Jurkat, Clone E6-1 (cell line): ENCODE measurements around the gene RNF215.
"Not testable (repeated sequence)": the region's sequence is repeated elsewhere in the genome, so short reads cannot be mapped to it uniquely, and the experiment has no call there.

Experiments
- DNase-seq: peaks from one replicate; pipeline ENCODE4 v3.0.0-alpha.2; 2011; ENCODE audit warnings: low read depth, low spot score
- H3K4me3 ChIP-seq: 2 replicates; pipeline ENCODE4 v1.5.1; 2011; ENCODE audit warnings: mild to moderate bottlenecking, low read length, control low read depth, moderate library complexity

Gene RNF215

DNA sequence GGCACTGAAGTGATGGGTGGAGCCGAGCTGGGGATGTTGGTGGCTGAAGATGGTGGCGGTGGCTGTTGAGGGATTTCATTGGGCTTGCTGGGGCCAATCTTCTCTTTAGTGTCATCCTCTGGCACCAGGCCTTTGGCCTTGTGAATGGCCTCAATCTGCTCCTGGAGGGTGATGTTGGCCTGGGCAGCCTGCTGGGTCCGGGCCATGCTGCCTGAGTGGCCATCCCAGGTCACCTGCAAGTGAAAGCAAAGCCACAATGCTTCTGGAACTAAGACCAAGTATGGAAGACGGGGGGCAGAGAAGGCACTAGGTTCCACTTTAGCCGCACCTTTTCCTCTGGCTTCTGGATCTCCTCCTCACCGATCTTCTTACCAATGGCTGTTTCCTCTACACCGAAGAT, 48.4 kb downstream of the RNF215 start:
- no peak overlapping the region for H3K4me3 ChIP-seq
- DNase-seq: no peak

DNA sequence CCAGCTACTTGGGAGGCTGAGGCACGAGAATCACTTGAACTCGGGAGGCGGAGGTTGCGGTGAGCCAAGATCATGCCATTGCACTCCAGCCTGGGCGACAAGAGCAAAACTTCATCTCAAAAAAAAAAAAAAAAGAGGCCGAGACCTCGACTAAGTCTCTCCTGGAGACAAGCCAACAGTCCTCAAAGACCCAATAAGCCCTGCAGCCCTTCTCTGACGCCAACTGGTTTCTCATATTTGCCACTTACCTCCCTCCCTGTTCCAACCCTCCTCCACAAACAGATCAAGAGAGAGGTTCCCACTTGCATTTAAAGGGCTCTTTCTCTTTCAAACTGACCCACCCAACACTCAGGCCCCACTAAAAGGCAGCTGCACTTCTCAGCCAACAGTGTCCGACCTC, 48.9 kb downstream of the RNF215 start:
- not testable (repeated sequence) for DNase-seq, H3K4me3 ChIP-seq

DNA sequence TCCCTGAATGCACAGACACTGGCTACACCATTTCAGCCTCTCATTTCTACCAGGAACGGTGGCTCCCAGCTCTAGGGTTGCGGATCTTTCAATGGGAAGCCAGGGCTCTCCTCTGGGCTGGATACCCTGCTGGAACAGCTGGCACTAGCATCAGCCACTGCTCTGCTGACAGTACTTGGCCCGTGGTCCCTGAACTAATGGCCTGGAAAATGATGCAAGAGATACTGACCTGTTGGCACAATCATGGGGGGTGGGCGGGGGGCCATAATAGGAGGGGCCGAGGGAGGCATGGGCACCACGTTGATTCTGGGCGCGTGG, 49.8 kb downstream of the RNF215 start:
- H3K4me3 ChIP-seq: no peak overlapping the region
- no peak for DNase-seq

DNA sequence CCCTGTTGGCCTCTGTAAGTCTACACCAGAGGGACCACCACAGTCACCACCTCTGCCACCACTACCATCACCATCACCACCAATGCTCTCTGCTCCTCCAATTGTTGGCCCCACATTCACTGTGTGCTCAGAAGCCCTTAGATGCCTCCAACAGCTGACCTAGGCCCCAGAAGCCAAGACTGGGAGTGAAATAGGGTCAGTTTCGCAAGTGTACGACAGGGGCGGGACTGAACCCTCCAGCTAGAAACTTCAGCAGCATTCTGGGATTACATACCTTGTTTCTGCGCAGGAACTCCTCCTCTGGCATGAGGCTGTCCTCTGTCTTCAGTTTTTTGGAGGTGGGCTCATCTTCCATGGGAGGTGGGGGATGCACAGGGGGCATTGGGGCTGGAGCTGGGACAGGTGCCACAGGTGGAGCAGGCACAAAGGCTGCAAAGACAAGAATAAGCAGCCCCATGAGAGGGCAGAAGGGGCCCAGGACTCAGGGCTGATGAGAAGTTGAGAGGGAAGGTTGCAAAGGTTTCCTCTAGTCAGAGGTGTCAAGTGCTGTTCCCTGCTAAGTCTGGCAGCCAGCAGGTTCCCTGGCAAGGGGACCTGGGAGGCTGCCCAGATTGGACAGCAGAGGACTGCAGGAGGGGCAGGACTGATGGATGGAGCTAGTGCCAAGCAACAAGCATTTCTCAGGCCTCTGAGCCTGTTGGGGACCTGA, 50.3 kb downstream of the RNF215 start:
- no peak for DNase-seq
- no peak overlapping the region for H3K4me3 ChIP-seq

DNA sequence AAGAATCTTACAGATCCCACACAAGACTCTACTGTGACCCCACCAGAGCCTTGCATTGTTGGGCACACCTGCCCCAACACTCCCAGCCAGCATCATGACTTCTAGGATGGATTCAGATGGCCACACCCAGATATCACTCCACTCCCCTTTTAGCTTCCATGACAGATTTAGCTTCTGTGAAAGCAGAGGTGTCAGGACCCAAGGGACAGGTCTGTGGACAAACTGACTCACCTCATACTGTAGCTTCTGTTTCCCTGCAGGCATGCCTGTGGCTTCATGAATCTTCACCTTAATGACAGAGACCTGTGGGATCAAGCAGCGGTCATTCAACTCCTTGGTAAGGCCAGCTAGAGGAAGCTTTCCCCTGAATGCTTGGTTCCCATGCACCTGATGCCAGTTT, 52.0 kb downstream of the RNF215 start:
- H3K4me3 ChIP-seq: no peak overlapping the region
- no peak for DNase-seq

DNA sequence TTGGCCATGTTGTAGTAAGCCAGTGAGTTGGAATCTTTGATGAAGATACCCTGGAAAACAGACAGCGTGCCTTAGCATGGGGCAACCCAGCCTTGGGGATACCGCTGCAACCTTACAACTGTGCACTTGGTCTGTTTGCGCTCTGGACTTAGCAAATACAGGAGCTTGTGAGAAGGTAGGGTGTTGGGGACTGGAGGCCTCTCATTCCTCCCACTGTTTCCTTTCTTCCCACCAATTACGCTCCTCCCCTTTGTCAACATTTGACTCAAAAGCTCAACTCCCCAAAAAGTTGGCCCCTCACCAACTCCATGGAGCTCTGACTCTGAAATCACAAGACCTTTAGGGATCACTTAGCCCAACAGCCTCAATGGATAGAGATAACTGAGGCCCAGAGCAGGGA, 52.6 kb downstream of the RNF215 start:
- no peak for DNase-seq

DNA sequence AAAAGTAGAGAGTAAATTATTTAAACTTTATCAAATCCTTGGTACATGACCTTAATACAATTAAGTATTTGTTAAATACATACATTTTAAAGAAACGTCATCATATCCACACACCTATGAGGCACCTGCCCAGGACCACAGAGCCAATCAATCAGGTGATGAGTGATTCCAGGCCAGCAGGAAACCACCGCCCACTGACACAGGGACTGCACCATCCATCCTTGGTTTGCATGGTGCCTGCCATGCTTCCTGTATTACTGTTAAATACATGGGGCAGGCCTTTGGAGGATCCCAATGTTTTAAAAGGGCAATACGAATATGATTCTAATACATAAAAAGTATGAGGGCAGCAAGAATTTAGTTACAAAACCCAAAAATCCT, 53.5 kb downstream of the RNF215 start:
- no peak for DNase-seq
- no peak overlapping the region for H3K4me3 ChIP-seq

More for the DNA sequence above, 52.6 kb downstream of the RNF215 start:
- H3K4me3 ChIP-seq: no peak overlapping the region

DNA sequence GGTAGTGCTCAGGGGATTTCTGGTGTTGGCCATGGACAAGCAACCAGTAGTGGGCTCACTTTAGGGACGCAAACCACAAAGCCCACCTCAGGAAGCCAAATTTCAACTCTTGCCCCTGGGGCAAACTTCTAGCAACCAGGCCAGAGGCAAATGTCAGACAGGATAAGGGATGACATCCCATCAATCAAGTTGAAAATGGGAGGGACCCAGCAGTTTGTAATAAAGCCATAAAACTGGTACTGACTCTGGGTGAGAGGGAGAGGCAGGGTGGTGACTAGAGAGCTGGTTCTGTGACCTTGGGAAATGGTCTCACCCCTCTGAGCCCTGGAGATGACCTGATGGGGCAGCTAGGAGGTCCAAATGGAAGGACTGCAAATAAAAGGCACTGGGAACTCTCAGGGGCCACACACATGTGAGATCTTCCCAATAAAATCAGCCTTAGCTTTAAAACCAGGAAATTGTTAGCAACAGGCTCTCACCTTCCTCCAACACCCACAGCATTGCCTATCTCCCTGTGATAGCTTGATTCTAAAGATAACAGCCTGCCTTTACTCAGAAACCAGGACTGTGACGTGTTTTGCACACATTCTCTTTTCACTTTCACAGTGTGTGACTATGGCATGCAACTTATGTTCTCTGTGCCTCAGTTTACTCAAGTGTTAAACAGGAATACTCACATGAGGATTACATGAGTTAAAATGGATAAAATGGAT, 54.1 kb downstream of the RNF215 start:
- no peak overlapping the region for H3K4me3 ChIP-seq
- DNase-seq: no peak

DNA sequence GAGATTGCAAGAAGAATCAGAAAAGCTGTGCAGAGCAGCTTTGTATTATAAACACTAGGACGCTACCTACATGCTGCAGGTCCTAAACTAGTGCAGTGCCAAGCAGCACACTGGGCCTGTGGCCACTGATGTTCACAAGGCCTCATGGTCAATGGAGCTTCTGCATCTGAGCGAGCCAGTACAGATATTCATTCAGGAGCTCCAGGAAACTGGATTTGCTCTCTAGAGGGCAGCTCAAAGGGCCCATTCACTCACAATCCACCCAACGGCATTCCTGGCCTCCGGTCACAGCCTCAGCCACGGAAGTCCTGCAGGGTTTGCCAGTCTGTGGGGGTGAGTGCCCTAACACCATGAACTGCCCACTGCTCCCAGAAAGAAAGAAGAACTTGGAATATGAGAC, 54.7 kb downstream of the RNF215 start:
- no peak overlapping the region for H3K4me3 ChIP-seq
- no peak for DNase-seq
